PC-3 (cell line): Measurements from ENCODE around the gene CIAO3.

ENCODE experiments used
- EZH2phosphoT487 ChIP-seq: fragments of 300-600 bp; sonication (generic); IDR thresholded peaks from 2 replicates; pipeline ENCODE4 v1.6.1; 2018; ENCODE audit warnings: mild to moderate bottlenecking, antibody characterized with exemption, low read length, borderline replicate concordance
- TF ChIP-seq, protein P1 (sequence below): fragments of 300-600 bp; sonication (generic); conservative IDR thresholded peaks from 2 replicates; pipeline ENCODE4 v1.5.1; 2017; ENCODE audit warnings: antibody characterized with exemption, low read depth, mild to moderate bottlenecking, low read length

DNA sequence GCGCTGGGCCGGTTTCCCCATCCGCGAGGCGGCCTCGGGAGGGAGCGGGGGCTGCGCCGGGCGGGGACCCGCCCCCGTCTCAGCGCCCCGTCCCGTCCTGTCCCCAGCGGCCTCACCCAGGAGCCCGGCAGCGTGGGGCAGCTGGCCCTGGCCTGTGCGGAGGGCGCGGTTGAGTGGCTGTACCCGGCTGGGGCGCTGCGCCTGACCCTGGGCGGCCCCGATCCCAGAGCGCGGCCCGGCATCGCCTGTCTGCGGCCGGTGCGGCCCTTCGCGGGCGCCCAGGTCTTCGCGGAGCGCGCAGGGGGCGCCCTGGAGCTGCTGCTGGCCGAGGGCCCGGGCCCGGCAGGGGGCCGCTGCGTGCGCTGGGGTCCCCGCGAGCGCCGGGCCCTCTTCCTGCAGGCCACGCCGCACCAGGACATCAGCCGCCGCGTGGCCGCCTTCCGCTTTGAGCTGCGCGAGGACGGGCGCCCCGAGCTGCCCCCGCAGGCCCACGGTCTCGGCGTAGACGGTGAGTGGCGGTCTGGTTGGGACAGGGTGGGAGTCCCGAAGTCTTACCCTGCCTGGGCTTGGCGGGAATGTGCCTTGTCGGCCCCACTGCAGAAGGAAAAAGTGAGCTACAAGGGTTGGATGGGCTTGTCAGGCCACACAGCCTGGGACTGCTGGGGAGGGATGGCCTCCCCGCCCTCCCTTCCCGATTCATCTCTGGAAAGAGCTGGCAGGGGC lies 25.2 kb downstream of the CIAO3 start:
- TF ChIP-seq, protein P1, sequence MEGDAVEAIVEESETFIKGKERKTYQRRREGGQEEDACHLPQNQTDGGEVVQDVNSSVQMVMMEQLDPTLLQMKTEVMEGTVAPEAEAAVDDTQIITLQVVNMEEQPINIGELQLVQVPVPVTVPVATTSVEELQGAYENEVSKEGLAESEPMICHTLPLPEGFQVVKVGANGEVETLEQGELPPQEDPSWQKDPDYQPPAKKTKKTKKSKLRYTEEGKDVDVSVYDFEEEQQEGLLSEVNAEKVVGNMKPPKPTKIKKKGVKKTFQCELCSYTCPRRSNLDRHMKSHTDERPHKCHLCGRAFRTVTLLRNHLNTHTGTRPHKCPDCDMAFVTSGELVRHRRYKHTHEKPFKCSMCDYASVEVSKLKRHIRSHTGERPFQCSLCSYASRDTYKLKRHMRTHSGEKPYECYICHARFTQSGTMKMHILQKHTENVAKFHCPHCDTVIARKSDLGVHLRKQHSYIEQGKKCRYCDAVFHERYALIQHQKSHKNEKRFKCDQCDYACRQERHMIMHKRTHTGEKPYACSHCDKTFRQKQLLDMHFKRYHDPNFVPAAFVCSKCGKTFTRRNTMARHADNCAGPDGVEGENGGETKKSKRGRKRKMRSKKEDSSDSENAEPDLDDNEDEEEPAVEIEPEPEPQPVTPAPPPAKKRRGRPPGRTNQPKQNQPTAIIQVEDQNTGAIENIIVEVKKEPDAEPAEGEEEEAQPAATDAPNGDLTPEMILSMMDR, result no peak
- no peak for TF ChIP-seq EZH2phosphoT487
